HEK293T (cell line): ENCODE data around the gene NKD2.

Experiments
- BHLHE40 ChIP-seq: fragments of 450-650 bp; IDR thresholded peaks from 2 replicates; pipeline ENCODE4 v1.6.1; 2016; ENCODE audit warnings: mild to moderate bottlenecking, moderate library complexity, borderline replicate concordance
- CTBP1 ChIP-seq: fragments of 450-650 bp; IDR thresholded peaks from 2 replicates; pipeline ENCODE4 v1.6.1; 2016; ENCODE audit warnings: borderline replicate concordance
- ELF4 ChIP-seq: fragments of 450-650 bp; IDR thresholded peaks from 2 replicates; pipeline ENCODE4 v1.6.1; 2017; ENCODE audit warnings: antibody characterized with exemption
- FOXA1 ChIP-seq: fragments of 450-650 bp; IDR thresholded peaks from 2 replicates; pipeline ENCODE4 v1.6.1; 2016; ENCODE audit warnings: mild to moderate bottlenecking
- FOXK2 ChIP-seq: fragments of 450-650 bp; IDR thresholded peaks from 2 replicates; pipeline ENCODE4 v1.6.1; 2016; ENCODE audit warnings: mild to moderate bottlenecking
- FOXM1 ChIP-seq: fragments of 450-650 bp; IDR thresholded peaks from 2 replicates; pipeline ENCODE4 v1.6.1; 2017; ENCODE audit warnings: mild to moderate bottlenecking, borderline replicate concordance
- HDGF ChIP-seq: fragments of 450-650 bp; IDR thresholded peaks from 2 replicates; pipeline ENCODE4 v1.6.1; 2017; ENCODE audit warnings: antibody characterized with exemption, borderline replicate concordance
- L3MBTL2 ChIP-seq: fragments of 450-650 bp; conservative IDR thresholded peaks from 2 replicates; pipeline ENCODE4 v1.6.1; 2016; ENCODE audit warnings: mild to moderate bottlenecking
- NFRKB ChIP-seq: fragments of 450-650 bp; IDR thresholded peaks from 2 replicates; pipeline ENCODE4 v1.6.1; 2016; ENCODE audit warnings: mild to moderate bottlenecking, moderate library complexity
- SUZ12 ChIP-seq: fragments of 450-650 bp; IDR thresholded peaks from 2 replicates; pipeline ENCODE4 v1.6.1; 2016; ENCODE audit warnings: mild to moderate bottlenecking
- TARDBP ChIP-seq: fragments of 450-650 bp; IDR thresholded peaks from 2 replicates; pipeline ENCODE4 v1.6.1; 2016
- ZNF384 ChIP-seq: fragments of 450-650 bp; IDR thresholded peaks from 2 replicates; pipeline ENCODE4 v1.6.1; 2016
- TF ChIP-seq, protein P1 (sequence below): fragments of 450-650 bp; IDR thresholded peaks from 2 replicates; pipeline ENCODE4 v1.6.1; 2016

DNA sequence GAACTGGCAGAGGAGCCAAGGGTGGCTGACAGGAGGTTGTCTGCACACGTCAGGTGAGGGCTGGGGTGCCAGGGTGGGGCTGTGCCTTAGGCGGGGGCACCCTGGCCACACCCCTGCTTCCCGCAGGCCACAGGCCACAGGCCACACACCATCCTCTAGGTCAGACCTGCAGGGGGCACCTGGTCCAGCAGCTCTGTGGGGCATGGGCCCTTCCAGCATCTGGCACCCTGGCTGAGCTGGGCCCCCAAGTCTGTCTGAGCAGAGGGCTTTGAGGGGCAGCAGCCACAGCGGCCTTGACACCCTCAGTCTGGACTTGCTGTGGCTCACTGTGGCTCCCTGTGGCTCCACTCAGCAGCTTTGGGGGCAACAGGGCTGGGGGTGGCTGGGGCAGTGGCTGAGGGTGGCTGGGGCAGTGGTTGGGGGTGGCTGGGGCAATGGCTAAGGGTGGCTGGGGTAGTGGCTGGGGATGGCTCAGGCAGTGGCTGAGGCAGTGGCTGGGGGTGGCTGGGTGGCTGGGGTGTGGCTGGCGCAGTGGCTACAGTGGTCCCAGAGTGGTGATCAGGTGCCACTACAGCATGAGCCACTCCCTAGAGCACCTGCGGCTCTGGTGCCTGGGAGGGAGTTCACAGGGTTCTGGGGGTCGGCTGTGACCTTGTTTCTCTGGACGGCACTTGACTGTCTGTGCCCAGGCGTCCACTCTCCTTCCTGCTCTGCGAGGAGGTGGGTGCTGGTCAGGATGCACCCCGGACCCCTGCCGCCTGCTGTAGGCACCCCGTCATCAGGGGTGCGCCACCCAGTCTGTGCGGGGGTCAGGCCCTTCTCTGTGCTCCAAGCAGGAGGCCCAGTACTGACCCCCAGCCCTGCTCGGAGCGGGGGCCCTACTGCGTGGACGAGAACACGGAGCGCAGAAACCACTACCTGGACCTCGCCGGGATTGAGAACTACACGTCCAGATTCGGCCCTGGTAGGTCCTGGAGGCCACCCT lies 27.1 kb downstream of the NKD2 start:
- no peak for TF ChIP-seq ELF4
- TF ChIP-seq HDGF = no peak
- TF ChIP-seq L3MBTL2 = no peak
- TF ChIP-seq BHLHE40 = no peak
- no peak for TF ChIP-seq FOXK2
- no peak for TF ChIP-seq NFRKB
- TF ChIP-seq CTBP1 = no peak
- TF ChIP-seq, protein P1, sequence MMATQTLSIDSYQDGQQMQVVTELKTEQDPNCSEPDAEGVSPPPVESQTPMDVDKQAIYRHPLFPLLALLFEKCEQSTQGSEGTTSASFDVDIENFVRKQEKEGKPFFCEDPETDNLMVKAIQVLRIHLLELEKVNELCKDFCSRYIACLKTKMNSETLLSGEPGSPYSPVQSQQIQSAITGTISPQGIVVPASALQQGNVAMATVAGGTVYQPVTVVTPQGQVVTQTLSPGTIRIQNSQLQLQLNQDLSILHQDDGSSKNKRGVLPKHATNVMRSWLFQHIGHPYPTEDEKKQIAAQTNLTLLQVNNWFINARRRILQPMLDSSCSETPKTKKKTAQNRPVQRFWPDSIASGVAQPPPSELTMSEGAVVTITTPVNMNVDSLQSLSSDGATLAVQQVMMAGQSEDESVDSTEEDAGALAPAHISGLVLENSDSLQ = no peak
- TF ChIP-seq FOXM1 = no peak
- TF ChIP-seq FOXA1 = no peak
- TF ChIP-seq ZNF384 = no peak
- TF ChIP-seq SUZ12 = no peak
- no peak for TF ChIP-seq TARDBP
